BE2C (cell line): Measurements from ENCODE around the gene MED31.

Source experiments
- DNase-seq: peaks from one replicate; pipeline ENCODE4 v3.0.0-alpha.2; 2020
- H3K27me3 ChIP-seq: fragments of 250-450 bp; sonication (Bioruptor Pico); 2 replicates; pipeline ENCODE4 v1.5.1; 2020; ENCODE audit warnings: mild to moderate bottlenecking
- H3K36me3 ChIP-seq: fragments of 250-450 bp; sonication (Bioruptor Pico); 2 replicates; pipeline ENCODE4 v1.5.1; 2020; ENCODE audit warnings: mild to moderate bottlenecking
- H3K4me1 ChIP-seq: fragments of 250-450 bp; sonication (Bioruptor Pico); 2 replicates; pipeline ENCODE4 v1.5.1; 2020
- H3K4me3 ChIP-seq: 2 replicates; pipeline ENCODE4 v1.5.1; 2011; ENCODE audit warnings: low read depth, low read length
- H3K9me3 ChIP-seq: fragments of 250-450 bp; sonication (Bioruptor Pico); 2 replicates; pipeline ENCODE4 v1.5.1; 2020
- CTCF ChIP-seq: IDR thresholded peaks from 2 replicates; pipeline ENCODE4 v1.5.1; 2012; ENCODE audit warnings: mild to moderate bottlenecking, low read depth, low read length

The MED31 gene

GRCh38 chr17:6681671-6682070 lies 30.3 kb upstream of the MED31 start:
- Histone ChIP-seq H3K4me1 (no peaks in the 10 kb centered on the region), H3K36me3 (no peaks in the 10 kb centered on the region), H3K27me3 (no peaks in the 10 kb centered on the region), H3K9me3 (no peaks in the 10 kb centered on the region), H3K4me3 (no peak overlapping the region)
- DNase-seq: no peak
- no peak for TF ChIP-seq CTCF

GRCh38 chr17:6681176-6681575 lies 29.8 kb upstream of the MED31 start:
- no peaks in the 10 kb centered on the region for H3K4me1 ChIP-seq
- H3K4me3 ChIP-seq: no peak overlapping the region
- no peak for TF ChIP-seq CTCF
- DNase-seq: no peak
- no peaks in the 10 kb centered on the region for H3K9me3 ChIP-seq
- no peaks in the 10 kb centered on the region for H3K27me3 ChIP-seq
- H3K36me3 ChIP-seq: no peaks in the 10 kb centered on the region

- Histone ChIP-seq H3K4me1 (no peaks in the 10 kb centered on the region), H3K27me3 (no peaks in the 10 kb centered on the region), H3K4me3 (no peak overlapping the region), H3K36me3 (no peaks in the 10 kb centered on the region), H3K9me3 (no peaks in the 10 kb centered on the region)
- no peak for TF ChIP-seq CTCF
- DNase-seq: no peak
Measured at GRCh38 chr17:6679241-6679640, 27.8 kb upstream of the MED31 start.

GRCh38 chr17:6677946-6678345 lies 26.5 kb upstream of the MED31 start:
- TF ChIP-seq CTCF: no peak
- Histone ChIP-seq H3K36me3 (no peaks in the 10 kb centered on the region), H3K9me3 (no peaks in the 10 kb centered on the region), H3K27me3 (no peaks in the 10 kb centered on the region), H3K4me3 (no peak overlapping the region), H3K4me1 (no peaks in the 10 kb centered on the region)
- no peak for DNase-seq

GRCh38 chr17:6677158-6677831 lies 25.9 kb upstream of the MED31 start:
- Histone ChIP-seq H3K9me3 (no peaks in the 10 kb centered on the region), H3K4me1 (no peaks in the 10 kb centered on the region), H3K27me3 (no peaks in the 10 kb centered on the region), H3K4me3 (no peak overlapping the region), H3K36me3 (no peaks in the 10 kb centered on the region)
- TF ChIP-seq CTCF: no peak
- DNase-seq: no peak

- Histone ChIP-seq H3K4me3 (no peak overlapping the region), H3K9me3 (no peaks in the 10 kb centered on the region), H3K4me1 (no peaks in the 10 kb centered on the region), H3K36me3 (no peaks in the 10 kb centered on the region), H3K27me3 (no peaks in the 10 kb centered on the region)
- TF ChIP-seq CTCF: no peak
- no peak for DNase-seq
Measured at GRCh38 chr17:6676802-6677157, 25.4 kb upstream of the MED31 start.
